Central memory CD8-positive, alpha-beta T cell (primary cell): ENCODE results near the gene SMG6.

Experiments used
- ATAC-seq: fragments of 150-1000 bp; cut with Tn5 transposase; replicated peaks from 2 replicates; pipeline ENCODE4 v1.10.0; 2022; ENCODE audit warnings: mild to moderate bottlenecking, moderate FRiP score, moderate number of reproducible peaks; ENCODE audit not compliant: poor library complexity, severe bottlenecking; ENCODE audit errors: extremely low read depth
- DNase-seq, 2 donors: peaks; one replicate each; pipeline ENCODE4 v3.0.0; 2021; ENCODE audit warnings: low spot score in 2 of 2
- H3K27ac Mint-ChIP-seq: one replicate; pipeline ENCODE4 v1.8.0; 2022; ENCODE audit warnings: low read depth, mild to moderate bottlenecking, moderate library complexity, mixed read lengths
- H3K27me3 Mint-ChIP-seq: one replicate; pipeline ENCODE4 v1.8.0; 2022; ENCODE audit warnings: mixed read lengths
- H3K36me3 Mint-ChIP-seq: one replicate; pipeline ENCODE4 v1.8.0; 2022; ENCODE audit warnings: mild to moderate bottlenecking, moderate library complexity, mixed read lengths; ENCODE audit not compliant: insufficient read depth
- H3K4me1 Mint-ChIP-seq: one replicate; pipeline ENCODE4 v1.8.0; 2022; ENCODE audit warnings: mixed read lengths
- H3K4me3 Mint-ChIP-seq: one replicate; pipeline ENCODE4 v1.8.0; 2022; ENCODE audit warnings: mild to moderate bottlenecking, moderate library complexity, mixed read lengths
- H3K9me3 Mint-ChIP-seq: one replicate; pipeline ENCODE4 v1.8.0; 2022; ENCODE audit warnings: mixed read lengths

Gene SMG6

DNA sequence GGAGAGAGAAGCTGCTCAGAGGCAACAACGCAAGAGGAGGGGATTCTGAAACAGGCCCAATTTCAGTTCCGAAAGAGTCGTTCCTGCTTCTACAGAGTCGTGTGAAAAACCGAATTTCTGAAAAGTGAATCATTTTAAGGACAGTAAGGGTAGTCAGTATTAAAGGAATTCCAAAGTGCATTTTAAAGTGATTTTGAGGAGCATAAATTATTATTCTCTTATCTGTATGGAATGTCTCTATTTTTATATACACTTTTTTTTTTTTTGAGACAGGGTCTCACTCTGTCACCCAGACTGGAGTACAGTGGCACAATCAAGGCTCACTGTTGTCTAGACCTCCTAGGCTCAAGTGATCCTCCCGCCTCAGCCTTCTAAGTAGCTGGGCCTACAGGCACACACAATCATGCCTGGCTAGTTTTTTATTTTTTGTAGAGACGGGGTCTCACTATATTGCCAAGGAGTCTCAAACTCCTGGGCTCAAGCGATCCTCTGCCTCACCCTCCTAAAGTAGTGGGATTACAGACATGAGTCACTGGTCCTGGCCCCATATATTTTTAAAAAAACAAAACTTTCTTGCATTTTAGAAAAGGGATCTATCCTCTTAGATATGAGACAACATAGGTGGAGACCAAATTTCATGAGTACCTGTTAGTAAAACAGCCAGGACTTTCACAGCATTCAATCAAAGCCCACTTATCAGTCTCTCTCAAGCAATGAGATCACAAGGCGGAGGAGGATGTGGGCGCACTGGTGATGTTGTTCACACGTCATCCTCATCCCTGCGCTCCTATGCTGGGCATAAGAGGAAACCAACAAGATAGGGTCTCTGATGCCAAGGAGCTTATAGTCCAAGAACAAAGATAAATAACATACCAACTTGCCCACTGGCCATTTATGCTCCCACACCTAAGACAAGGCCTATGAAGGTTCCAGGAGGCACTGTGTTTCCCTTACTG, 53.2 kb downstream of the SMG6 start:
- DNase-seq (peak in 1 of 2 donors; percentile 23), ATAC-seq (peak; percentile 82)
- H3K36me3 Mint-ChIP-seq = peaks cover 21% of the 10 kb centered on the region
- H3K9me3 Mint-ChIP-seq = no peaks in the 10 kb centered on the region
- H3K27me3 Mint-ChIP-seq = no peaks in the 10 kb centered on the region
- no peak overlapping the region for H3K4me3 Mint-ChIP-seq
- H3K27ac Mint-ChIP-seq = no peak overlapping the region
- H3K4me1 Mint-ChIP-seq = peaks cover 26% of the 10 kb centered on the region

DNA sequence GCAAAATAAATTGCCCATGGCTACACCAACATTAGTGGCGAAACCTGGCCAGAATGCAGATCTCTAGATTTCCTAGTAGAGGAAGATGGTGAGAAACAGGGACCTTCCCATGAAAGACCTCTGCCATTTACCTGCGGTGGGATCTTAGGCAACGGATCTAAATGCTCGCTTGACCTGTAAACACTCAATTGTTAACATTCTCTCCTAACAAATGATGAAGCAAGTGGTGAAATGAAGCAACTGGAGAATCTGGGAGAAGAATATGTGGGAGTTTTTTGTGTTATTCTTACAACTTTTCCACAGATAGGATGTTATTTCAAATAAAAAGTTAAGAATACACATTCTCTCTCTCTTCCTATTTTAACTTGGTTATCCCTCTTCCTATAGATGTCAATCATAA, 56.6 kb downstream of the SMG6 start:
- peaks cover 23% of the 10 kb centered on the region for H3K4me1 Mint-ChIP-seq
- H3K4me3 Mint-ChIP-seq = no peak overlapping the region
- ATAC-seq (no peak), DNase-seq (no peak)
- no peaks in the 10 kb centered on the region for H3K9me3 Mint-ChIP-seq
- H3K27ac Mint-ChIP-seq = no peak overlapping the region
- H3K36me3 Mint-ChIP-seq = peaks cover 13% of the 10 kb centered on the region
- H3K27me3 Mint-ChIP-seq = no peaks in the 10 kb centered on the region

DNA sequence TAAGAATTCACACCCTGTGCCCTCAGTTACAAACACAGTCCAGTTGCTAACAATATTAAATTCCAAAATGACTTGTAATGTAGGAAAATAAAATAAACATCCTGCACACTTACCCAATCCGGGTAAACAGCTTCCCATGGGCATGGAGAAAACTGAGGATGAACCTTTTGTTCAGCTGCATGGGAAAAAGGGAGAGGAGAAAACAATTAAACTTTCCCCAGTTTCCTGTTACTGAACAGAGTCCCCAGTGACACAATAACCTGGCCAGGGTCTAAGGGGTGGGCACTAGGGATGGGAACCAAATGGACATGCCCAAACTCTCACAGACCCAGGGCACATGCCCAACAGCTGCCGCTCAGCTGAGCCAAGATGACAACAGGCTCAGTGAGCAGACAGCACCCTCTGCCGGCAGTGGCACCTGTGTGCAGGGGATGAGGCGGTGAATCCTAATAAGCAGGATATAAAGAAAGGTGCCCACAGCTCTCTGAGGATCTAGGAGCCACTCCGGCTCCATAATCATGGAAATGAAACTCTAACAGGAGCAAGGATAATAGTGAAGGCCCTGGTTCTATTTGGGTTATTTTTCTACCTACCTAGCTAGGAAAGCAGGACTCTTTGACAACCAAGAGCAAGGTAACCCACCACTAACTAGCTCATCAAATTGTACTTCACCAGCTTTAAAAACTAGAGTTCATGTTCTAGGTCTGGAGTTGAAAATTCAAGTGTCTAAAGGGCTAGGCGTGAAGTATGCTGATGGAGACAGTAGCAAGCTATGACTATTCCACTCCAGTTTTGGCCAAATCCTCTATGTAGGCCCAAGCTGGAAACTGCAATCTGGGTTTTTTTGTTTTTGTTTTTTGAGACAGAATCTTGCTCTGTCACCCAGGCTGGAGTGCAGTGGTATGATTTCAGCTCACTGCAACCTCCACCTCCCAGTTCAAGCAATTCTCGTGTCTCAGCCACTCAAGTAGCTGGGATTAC, 58.8 kb downstream of the SMG6 start:
- peak; percentile 69 to 77 for DNase-seq
- Mint-ChIP-seq H3K27ac (no peak overlapping the region), H3K36me3 (peaks cover 13% of the 10 kb centered on the region), H3K4me3 (no peak overlapping the region), H3K4me1 (peaks cover 21% of the 10 kb centered on the region), H3K9me3 (no peaks in the 10 kb centered on the region), H3K27me3 (no peaks in the 10 kb centered on the region)
- ATAC-seq = peak; percentile 96

DNA sequence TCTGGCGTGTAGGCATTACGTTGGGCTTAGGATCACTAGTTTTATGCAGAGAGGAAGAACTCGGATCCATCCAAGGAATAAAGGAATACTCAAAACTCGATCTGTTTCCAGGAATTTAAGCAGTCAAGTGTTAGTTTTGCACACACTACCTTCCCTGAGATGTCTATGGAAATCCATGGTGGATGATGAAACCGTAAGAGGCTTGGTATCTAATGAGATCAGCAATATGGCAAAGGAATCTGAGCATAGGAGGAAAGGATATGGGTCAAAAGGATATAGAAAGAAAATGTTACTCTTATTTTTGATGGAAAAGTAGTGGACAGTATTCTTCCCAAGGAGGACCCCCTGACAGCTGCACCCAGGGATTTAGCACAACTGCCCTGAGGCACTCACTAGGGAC, 59.6 kb downstream of the SMG6 start:
- peaks cover 21% of the 10 kb centered on the region for H3K4me1 Mint-ChIP-seq
- no peak for DNase-seq
- no peaks in the 10 kb centered on the region for H3K9me3 Mint-ChIP-seq
- no peaks in the 10 kb centered on the region for H3K27me3 Mint-ChIP-seq
- ATAC-seq = no peak
- H3K27ac Mint-ChIP-seq = no peak overlapping the region
- H3K36me3 Mint-ChIP-seq = peaks cover 12% of the 10 kb centered on the region
- no peak overlapping the region for H3K4me3 Mint-ChIP-seq

DNA sequence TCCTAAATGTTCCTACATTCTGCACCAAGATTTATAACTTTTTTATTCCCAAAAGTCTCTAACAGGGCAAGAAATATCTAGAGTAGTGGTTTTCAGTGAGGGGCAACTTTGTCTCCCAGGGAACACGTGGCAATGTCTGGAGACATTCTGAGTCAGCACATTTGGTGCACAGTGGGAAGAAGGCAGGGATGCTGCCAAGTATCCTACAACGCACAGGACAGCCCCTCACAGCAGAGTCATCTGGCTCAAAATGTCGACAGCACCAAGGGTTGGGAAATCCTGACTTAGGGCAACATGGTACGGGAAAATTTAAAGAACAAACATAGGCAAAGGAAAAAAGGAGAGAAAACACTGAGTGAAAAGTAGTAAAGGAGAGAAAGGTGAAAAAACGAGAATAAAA, 61.8 kb downstream of the SMG6 start:
- H3K27ac Mint-ChIP-seq = peak overlapping the region; percentile 20
- no peaks in the 10 kb centered on the region for H3K27me3 Mint-ChIP-seq
- ATAC-seq (no peak), DNase-seq (no peak)
- no peaks in the 10 kb centered on the region for H3K9me3 Mint-ChIP-seq
- no peak overlapping the region for H3K4me3 Mint-ChIP-seq
- peaks cover 12% of the 10 kb centered on the region for H3K36me3 Mint-ChIP-seq
- H3K4me1 Mint-ChIP-seq = peaks cover 21% of the 10 kb centered on the region

DNA sequence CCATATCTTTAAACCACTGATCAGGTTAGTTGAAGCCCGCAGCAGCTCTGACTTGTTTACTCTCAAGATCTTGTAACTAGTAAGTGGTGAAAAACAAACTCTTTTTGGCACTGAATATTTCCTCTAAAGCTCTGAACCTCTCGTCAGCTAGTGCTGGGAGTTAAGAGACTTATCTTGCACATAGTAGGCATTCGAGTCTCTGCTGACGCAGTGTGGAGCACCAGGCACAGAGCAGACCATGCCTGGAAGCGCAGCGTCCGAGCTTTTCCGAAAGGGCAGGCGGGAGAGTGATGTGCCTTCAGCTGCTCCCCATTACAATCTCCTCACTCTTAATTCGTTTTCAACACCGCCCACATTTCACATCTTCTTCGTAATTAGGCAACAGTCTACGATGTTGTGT, 63.0 kb downstream of the SMG6 start:
- no peak overlapping the region for H3K4me3 Mint-ChIP-seq
- no peak for DNase-seq
- H3K27ac Mint-ChIP-seq = no peak overlapping the region
- no peaks in the 10 kb centered on the region for H3K9me3 Mint-ChIP-seq
- no peaks in the 10 kb centered on the region for H3K27me3 Mint-ChIP-seq
- H3K4me1 Mint-ChIP-seq = peaks cover 21% of the 10 kb centered on the region
- ATAC-seq = no peak
- peaks cover 12% of the 10 kb centered on the region for H3K36me3 Mint-ChIP-seq

DNA sequence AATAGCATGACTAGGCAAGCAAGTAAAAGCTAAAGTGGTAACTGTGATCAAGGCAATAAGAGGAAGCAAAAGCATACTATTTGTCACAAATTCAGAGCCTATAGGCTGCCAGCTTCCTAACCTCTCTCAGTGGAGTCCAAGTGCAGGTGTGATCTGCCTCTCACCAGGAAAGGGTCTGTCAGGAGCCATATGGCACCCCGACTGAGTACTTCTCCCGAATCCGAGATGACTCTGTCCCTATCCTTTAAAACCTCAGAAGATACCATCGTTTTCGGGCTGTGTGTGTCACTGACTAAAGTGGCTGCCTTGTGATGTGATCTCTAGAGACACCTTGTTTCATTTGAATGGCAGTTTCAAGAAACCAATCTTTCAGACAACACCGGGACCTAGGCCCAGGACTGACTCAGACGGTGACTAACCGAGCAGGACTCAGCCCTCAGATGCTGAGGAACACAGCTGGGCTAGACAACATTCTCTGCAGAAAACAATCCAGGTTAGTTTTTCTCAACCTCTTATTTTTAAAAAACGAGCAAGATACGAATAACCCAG, 63.6 kb downstream of the SMG6 start:
- no peaks in the 10 kb centered on the region for H3K27me3 Mint-ChIP-seq
- no peaks in the 10 kb centered on the region for H3K9me3 Mint-ChIP-seq
- H3K27ac Mint-ChIP-seq = no peak overlapping the region
- H3K4me3 Mint-ChIP-seq = no peak overlapping the region
- peaks cover 12% of the 10 kb centered on the region for H3K36me3 Mint-ChIP-seq
- ATAC-seq (no peak), DNase-seq (no peak)
- H3K4me1 Mint-ChIP-seq = peaks cover 20% of the 10 kb centered on the region

DNA sequence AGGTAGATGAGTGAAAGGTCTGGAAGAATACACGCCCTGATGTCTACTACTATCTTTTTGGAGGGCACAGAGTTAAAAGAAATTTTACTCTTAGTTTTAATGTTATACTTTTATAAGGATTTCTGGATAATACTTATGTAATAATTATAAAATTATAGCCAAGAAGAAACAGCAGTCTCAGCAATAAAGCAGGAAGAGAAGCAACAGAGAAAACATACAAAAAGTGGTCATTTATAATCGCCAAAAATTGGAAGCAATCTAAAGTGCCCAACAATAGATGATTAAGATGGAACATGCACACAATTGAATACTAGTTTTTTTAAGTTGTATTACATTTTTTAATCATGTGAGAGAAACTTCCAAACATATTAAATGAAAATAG, 64.4 kb downstream of the SMG6 start:
- peaks cover 11% of the 10 kb centered on the region for H3K36me3 Mint-ChIP-seq
- peaks cover 12% of the 10 kb centered on the region for H3K4me1 Mint-ChIP-seq
- DNase-seq = no peak
- H3K27ac Mint-ChIP-seq = no peak overlapping the region
- ATAC-seq = no peak
- no peaks in the 10 kb centered on the region for H3K9me3 Mint-ChIP-seq
- H3K4me3 Mint-ChIP-seq = no peak overlapping the region
- H3K27me3 Mint-ChIP-seq = no peaks in the 10 kb centered on the region

DNA sequence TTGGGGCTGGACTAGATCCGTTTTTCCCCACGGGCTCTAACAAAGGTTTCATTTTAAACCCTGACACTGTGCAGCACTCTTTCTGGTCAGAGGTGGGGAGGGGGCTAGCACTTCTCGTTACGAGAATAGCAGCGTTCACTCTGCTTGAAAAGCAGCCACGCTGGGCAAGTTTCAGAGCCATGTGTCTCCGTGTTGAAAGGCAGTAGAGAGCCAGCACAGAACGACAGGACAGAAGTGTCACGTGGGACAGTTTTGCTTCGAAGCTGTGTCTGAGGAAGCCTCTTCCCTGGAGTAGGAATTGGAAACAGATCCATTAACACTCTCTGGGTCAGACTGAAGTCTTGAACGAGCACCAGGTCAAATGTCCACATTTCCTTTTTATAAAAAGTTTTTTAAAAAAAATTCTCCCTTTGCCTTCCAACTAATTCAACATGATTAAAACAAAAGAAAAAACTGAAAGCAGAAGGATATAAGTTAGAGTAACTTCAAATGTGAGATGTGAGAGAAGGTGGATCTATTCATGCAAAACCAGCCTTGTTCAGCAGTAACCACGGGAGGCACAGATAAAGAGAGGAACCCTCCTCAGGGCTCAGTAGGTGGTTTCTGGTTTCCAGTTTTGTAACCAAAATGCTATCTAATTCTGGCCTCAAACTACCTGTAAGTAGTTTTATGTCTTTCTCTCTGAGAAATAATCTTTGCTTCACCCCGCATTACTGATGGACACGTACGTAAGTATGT, 65.0 kb downstream of the SMG6 start:
- no peak for ATAC-seq
- no peak for DNase-seq
- Mint-ChIP-seq H3K36me3 (peaks cover 11% of the 10 kb centered on the region), H3K4me3 (no peak overlapping the region), H3K27ac (no peak overlapping the region), H3K9me3 (no peaks in the 10 kb centered on the region), H3K4me1 (peaks cover 10% of the 10 kb centered on the region), H3K27me3 (no peaks in the 10 kb centered on the region)

DNA sequence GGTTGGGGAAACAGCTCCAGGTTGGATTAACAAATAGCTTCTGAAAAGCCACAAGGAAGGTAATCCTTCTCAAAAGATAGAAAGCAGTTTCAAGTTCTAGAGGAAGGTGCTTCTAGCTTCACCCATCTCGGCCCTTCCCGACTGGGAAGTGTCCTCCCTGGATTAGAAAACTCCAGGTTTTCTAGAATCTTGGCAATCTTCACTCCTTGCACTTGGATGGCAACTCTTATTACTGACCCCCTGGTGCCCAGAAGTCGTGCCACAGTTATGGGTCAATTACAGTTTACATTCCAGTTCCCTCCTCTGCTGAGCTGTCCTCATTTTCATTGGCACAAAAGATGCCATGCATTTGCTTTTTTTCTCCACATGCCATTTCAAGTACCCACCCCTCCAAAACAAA, 65.6 kb downstream of the SMG6 start:
- DNase-seq (no peak), ATAC-seq (no peak)
- Mint-ChIP-seq H3K36me3 (peaks cover 11% of the 10 kb centered on the region), H3K4me3 (no peak overlapping the region), H3K27me3 (no peaks in the 10 kb centered on the region), H3K9me3 (no peaks in the 10 kb centered on the region), H3K27ac (no peak overlapping the region), H3K4me1 (peaks cover 10% of the 10 kb centered on the region)

DNA sequence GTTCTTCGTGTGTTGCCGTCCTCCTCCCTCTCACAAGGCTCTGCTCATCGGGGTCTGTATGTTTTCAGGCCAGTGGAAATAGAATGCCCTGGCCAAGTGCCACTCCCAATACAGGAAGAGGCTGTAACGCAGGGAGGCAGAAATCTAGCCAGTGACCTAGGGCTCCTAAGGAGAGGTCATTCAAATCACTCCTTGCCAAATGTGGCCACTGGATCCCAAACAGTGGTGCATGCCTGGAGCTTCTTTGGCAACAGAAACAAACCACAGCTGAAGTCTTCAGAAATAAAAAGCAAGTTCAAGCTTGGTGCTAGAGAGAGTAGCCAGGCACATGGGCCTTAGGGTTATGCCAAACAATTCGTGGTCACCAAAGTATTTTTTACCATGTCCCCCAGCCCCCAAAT, 66.1 kb downstream of the SMG6 start:
- Mint-ChIP-seq H3K4me3 (no peak overlapping the region), H3K4me1 (peaks cover 10% of the 10 kb centered on the region), H3K27me3 (no peaks in the 10 kb centered on the region), H3K27ac (no peak overlapping the region), H3K9me3 (no peaks in the 10 kb centered on the region), H3K36me3 (peaks cover 10% of the 10 kb centered on the region)
- DNase-seq (no peak), ATAC-seq (no peak)

DNA sequence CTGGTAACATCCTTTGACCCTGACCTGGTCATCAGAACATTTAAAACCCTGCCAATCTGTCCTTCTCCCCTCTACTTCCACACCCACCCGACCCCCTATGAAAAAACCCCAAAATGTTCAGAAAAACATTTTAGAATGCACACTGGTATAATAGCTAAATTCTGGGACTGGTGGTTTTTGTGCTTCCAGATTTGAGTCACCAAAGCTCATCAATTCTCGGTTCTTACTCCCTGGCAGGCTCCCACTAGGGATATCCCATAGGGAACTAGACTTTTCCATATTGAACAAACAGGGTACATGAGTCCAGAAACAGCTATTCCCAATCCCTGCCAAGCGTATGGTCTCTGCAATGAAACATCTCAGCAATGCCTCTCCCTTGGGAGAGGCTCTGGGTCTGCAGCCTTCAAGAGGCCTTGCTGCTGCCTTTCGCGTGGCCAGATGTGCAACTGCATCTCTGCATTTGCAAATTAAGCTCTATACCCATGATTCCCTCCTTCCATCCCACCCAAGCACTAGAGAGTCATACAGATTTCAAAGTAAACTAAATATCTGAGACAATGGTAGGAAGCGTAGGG, 67.7 kb downstream of the SMG6 start:
- DNase-seq (no peak), ATAC-seq (no peak)
- Mint-ChIP-seq H3K27me3 (no peaks in the 10 kb centered on the region), H3K27ac (no peak overlapping the region), H3K4me3 (no peak overlapping the region), H3K4me1 (peaks cover 8% of the 10 kb centered on the region), H3K9me3 (no peaks in the 10 kb centered on the region), H3K36me3 (peaks cover 9% of the 10 kb centered on the region)
